GM18498 (cell line): ENCODE measurements around the gene GRIA1.

Source experiments
- ATAC-seq: cut with Tn5 transposase; IDR thresholded peaks from one replicate; pipeline ENCODE4 v1.9.1; 2021; ENCODE audit warnings: mild to moderate bottlenecking, moderate library complexity; ENCODE audit not compliant: unreplicated experiment

GRIA1 gene

DNA sequence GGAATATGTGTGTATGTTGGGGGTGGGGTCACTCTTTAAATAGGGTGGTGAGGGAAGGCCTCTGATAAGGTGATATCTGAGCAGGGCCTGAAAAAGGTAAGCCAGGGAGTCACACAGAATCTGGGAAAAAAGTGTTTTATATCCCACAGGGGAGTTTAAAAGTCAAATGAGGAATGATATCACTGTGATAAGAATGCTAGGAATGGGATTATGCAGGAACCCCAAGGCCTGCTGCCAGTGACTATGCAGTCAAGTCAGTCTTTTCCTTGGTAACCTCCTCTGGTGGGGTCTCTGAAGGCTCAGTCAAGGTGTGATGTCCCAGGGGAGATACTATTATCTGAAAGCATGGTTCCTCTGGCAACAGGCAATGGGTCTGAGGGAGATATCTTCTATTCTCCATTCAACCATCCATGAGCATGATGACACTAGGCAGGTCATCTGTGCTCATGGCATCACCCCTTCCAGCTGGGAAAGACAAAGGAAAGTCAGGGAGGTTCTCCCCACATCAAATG lies 53.5 kb downstream of the GRIA1 start:
- no peak for ATAC-seq

- ATAC-seq, result no peak
Measured at GRCh38 chr5:153544706-153545105, 54.2 kb downstream of the GRIA1 start.

DNA sequence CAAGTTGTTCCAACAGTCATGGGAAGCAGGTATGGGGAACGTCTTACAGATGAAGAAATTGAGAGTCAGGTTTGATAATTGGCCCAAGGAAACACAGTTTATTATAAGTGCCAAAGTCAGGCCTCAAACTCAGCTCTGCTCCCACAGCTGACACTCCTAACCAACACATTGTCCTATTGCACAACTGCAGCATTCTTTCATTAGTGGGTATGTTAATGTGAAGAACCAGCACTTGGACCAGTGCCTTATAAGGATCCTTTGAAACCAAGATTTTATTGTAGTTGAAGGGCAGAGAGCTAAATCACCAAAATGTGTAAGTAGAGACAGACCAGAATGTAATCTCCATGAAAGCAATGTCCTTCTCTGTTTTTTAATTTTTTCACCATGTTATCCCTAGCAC lies 56.1 kb downstream of the GRIA1 start:
- ATAC-seq, result no peak

- no peak for ATAC-seq
Measured at GRCh38 chr5:153551537-153552079, 61.1 kb downstream of the GRIA1 start.

GRCh38 chr5:153552886-153553285 lies 62.4 kb downstream of the GRIA1 start:
- ATAC-seq, result no peak

- no peak for ATAC-seq
Measured at GRCh38 chr5:153555420-153556114, 65.1 kb downstream of the GRIA1 start.

DNA sequence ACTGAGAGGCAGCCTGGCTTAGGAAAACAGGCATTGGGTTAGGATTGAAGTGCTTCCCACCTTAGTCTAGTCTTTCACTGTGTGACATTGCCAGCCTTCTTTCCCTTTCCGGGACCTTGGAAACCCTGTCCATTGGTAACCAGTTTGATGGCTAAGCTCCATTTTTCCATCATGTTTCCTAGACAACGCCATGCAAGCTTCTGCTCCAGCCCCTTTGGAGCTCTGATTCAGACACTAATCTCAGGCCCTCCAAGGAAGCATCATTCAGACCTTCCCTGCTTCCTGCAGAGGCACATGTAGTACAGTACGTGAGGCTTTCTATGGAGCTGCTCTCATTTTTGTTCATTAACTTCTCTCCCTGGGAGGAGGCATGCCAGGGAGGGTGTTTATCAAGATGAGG lies 68.5 kb downstream of the GRIA1 start:
- no peak for ATAC-seq

- ATAC-seq, result no peak
Measured at GRCh38 chr5:153559926-153560325, 69.5 kb downstream of the GRIA1 start.

DNA sequence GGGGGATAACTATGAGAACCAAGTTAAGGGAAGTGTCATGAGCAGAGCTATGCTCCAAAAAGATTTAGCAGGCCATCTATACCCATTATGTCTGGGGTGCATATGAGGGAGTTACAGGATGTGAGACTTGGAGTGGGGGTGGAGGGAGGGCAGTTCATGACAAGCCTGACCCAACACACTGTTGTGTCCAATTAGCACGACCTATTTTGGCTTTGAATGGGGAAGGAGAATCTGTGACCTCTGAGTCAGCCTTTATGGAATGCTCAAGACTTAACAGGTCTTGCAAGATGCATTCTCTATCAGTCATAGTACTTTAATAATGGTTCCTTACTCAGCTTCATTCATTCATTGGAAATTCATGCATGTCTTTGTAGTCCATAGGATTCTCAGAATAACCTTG lies 71.7 kb downstream of the GRIA1 start:
- no peak for ATAC-seq

DNA sequence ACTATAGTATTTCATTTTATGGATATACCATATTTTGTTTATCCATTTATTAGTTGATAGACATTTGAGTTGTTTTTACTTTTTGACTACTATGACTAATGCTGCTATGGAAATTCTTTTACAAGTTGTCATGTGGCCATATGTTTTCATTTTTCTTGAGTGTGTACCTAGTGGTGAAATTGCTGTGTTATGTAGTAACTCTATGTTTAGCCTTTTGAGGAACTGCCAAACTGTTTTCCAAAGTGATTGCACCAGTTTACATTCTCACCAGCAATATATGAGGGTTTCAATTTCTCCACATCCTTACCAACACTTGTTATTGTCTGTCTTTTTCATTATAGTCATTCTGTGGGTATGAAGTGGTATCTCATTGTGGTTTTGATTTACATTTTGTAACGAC lies 75.4 kb downstream of the GRIA1 start:
- no peak for ATAC-seq

- no peak for ATAC-seq
Measured at GRCh38 chr5:153569036-153569435, 78.6 kb downstream of the GRIA1 start.

GRCh38 chr5:153571162-153571561 lies 80.7 kb downstream of the GRIA1 start:
- ATAC-seq, result no peak

DNA sequence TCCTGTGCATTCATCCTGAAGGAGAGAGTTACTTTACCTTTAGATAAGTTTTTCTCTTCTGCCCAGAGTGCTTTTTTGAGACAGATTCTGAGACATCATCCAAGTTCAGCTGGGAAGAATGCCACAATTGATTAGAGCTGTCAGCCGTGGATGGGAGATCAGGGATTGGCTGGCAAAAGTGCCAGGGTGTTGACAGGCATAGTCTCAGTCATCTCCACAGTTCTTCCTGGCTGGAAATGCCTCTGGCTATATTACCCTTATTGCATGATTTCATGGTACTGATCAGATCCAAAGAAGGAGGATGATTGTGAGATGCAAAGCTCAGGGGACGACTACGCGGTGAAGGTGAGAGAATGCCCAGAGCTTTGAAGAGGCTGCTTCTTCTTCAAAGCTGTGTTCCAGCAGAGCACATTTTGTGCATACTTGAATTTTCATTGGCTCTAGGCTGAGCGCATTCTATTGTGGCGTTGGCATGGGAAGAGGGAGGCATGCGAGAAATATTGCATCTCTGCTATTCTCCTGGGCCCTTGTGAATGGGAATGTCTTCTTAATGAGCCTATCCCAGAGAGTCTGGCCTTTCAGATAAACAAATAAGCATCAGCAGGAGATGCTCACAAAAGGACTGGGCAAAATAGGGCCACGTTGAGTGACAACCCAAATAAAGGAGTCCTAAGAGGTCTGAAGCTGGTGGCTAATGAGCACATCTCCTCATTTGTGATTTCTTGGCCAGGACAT lies 82.1 kb downstream of the GRIA1 start:
- ATAC-seq, result no peak

DNA sequence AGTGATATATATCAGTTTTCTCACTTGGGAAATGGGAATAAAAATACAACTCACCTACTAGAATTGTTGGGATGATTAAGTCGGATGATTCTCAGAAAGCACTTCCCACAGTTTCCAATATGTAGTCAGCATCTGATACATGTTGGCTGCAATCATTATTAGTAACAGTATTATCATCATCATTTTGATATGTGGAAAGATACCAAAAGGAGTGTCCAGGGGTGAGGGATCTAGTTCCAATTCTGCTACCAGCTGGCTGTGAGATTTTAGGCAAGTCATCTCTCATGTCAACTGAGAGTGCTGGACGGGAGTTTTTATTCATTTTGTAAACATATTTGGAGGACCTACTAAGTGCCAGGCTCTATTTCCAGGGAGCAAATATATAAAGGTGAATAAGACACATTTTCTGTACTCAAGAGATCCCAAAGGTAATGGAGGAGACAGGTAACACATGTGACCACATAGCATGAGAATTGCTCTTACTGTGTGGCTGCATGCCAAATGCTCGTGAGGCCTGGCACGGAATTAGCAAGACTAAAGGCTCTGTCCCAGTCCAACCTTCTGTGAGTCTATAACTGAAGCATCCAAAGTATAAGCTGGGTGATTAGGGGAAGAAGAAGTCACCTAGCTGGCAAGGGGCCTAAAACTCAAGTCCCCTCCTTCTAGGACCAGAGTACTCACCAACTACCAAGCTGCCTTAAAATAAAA lies 83.0 kb downstream of the GRIA1 start:
- no peak for ATAC-seq

DNA sequence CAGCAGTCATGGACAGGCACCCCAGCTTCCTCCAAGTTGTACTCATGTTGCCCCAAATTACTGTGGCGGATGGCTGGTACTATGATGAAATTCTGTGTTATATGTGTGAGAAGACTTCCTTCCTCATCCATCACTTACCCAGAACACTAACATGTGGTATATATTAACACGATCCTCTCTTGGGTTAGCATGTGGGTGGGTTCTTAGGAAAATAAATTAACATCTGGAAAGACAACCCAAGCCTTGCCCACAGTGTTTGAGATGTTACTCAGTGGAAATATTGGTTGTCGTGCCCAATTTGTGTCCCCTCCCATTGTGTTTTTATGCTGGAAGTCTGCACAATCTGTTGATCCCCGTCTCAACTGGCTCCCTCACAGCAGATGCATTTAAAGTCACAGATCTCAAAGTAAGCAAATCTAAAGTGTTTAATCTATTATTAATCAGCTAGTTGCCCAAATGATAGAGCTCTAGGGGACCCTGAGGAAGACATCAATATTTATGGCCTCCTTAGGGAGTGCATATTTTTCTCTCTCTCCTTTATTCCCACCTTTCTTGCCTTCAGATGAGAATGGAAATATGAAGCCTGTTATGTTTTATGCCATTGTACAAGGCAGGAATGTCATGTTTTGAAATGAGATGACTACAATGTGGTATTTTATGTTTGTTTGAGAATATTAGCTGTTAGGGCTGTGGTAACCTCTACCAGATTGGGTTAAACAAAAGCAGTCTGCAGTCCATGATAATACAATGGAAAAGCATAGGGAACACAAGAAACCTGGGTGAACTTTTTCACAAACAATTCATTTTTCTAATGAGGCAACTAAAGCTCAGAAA lies 93.9 kb downstream of the GRIA1 start:
- no peak for ATAC-seq

GRCh38 chr5:153584960-153585359 lies 94.5 kb downstream of the GRIA1 start:
- no peak for ATAC-seq

GRCh38 chr5:153585622-153586277 lies 95.3 kb downstream of the GRIA1 start:
- no peak for ATAC-seq

DNA sequence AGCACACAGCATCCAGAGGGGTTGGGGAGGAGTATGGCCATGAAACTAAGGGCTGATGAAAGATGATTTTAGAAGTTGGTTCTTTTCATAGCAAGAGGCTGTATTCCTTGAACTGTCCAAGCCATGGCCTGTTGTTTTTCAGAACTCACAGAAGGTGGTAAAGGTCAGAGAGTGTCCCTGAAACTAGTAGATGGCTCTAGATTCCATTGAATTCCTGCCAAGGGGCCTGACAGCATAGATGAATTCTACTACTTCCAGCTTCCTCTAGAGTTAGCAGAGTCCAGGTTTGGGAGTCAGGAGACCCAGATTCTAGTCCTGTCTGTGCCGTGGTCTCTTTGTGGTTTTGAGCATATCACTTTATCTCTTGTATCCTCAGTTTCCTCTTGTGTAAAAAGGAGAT lies 101.6 kb downstream of the GRIA1 start:
- ATAC-seq, result no peak

DNA sequence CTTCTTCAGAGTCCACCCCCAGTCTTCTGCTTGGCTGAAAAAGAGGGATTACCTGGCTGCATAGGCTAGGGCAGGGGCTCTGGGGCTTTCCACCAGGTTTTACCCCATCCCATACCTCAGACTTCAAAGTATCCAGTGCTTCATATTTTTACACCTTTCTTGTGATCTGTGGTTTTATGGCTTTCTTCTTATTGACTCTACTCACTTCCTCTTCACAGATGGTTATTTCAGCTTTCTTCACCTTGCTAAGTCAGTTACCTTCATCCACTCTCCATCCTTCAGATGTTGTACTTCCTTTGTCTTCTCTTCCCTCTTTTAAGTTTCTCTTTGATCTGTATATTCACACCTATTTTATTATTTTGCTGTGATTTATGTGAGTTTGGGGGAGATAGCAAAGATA lies 104.3 kb downstream of the GRIA1 start:
- ATAC-seq, result no peak

DNA sequence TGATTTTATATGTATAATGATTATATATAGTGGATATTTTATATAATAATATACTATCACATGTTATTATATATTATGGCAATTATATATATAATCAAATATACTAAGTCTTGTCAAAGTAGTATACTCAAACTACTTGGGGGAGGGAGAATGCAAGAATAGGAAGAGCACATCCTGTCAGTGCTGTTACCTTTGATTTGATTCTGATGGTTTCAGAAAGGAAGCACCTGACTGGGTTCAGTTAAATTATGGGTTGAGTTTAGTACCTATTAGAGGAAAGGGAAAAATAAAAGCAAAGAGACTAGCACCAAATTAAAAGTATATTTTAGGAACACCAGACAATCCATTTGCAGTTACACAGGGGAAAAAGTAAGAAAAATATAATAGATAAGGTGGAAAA lies 107.6 kb downstream of the GRIA1 start:
- ATAC-seq, result no peak
